HepG2 (cell line): ENCODE measurements around the gene IFNL1. TPM values are rescaled to one million over a fixed set of nuclear protein-coding genes. Genes with fewer than 3 reads are reported as not detected.

Source experiments
- CBFB ChIP-seq: sonication (generic); formaldehyde crosslinking; IDR thresholded peaks from 2 replicates; pipeline ENCODE4 v1.4.0; 2020; ENCODE audit warnings: missing genetic modification reagents
- DNMT3B ChIP-seq: conservative IDR thresholded peaks from 2 replicates; pipeline ENCODE4 v1.6.1; 2016; ENCODE audit warnings: missing biosample characterization, control low read depth
- ELF3 ChIP-seq: IDR thresholded peaks from 2 replicates; pipeline ENCODE4 v1.6.1; 2016; ENCODE audit warnings: missing genetic modification reagents, missing compliant biosample characterization
- FOSL2 ChIP-seq: sonication (generic); formaldehyde crosslinking; IDR thresholded peaks from 2 replicates; pipeline ENCODE4 v1.4.0; 2020; ENCODE audit warnings: missing genetic modification reagents
- HOXD1 ChIP-seq: sonication (generic); formaldehyde crosslinking; IDR thresholded peaks from 2 replicates; pipeline ENCODE4 v1.5.0; 2020; ENCODE audit warnings: missing genetic modification reagents
- KDM1A ChIP-seq: IDR thresholded peaks from 2 replicates; pipeline ENCODE4 v1.6.1; 2016; ENCODE audit warnings: missing compliant biosample characterization
- PHF5A ChIP-seq: IDR thresholded peaks from one replicate; pipeline ENCODE4 v1.6.1; 2018; ENCODE audit warnings: low read depth, missing genetic modification reagents; ENCODE audit not compliant: unreplicated experiment
- PLRG1 ChIP-seq: fragments of 450-650 bp; conservative IDR thresholded peaks from 2 replicates; pipeline ENCODE4 v1.6.1; 2016
- RFX1 ChIP-seq: fragments of 450-650 bp; IDR thresholded peaks from 2 replicates; pipeline ENCODE4 v1.6.1; 2017
- SALL1 ChIP-seq: sonication (generic); formaldehyde crosslinking; IDR thresholded peaks from 2 replicates; pipeline ENCODE4 v1.8.0; 2022; ENCODE audit warnings: mild to moderate bottlenecking, missing genetic modification reagents
- ZC3H13 ChIP-seq: sonication (generic); formaldehyde crosslinking; IDR thresholded peaks from 2 replicates; pipeline ENCODE4 v1.8.1; 2023; ENCODE audit warnings: mild to moderate bottlenecking, missing genetic modification reagents, moderate library complexity
- ZNF232 ChIP-seq: sonication (generic); formaldehyde crosslinking; IDR thresholded peaks from 2 replicates; pipeline ENCODE4 v1.4.0; 2020; ENCODE audit warnings: missing genetic modification reagents, borderline replicate concordance
- ZNF367 ChIP-seq: sonication (generic); formaldehyde crosslinking; IDR thresholded peaks from 2 replicates; pipeline ENCODE4 v1.4.0; 2020; ENCODE audit warnings: missing genetic modification reagents, borderline replicate concordance
- ZNF552 ChIP-seq: sonication (generic); formaldehyde crosslinking; IDR thresholded peaks from 2 replicates; pipeline ENCODE4 v1.9.0; 2022; ENCODE audit warnings: missing genetic modification reagents, mild to moderate bottlenecking, borderline replicate concordance
- ZNF639 ChIP-seq: conservative IDR thresholded peaks from 2 replicates; pipeline ENCODE4 v1.6.1; 2018; ENCODE audit warnings: missing genetic modification reagents
- ZSCAN12 ChIP-seq: sonication (generic); formaldehyde crosslinking; IDR thresholded peaks from 2 replicates; pipeline ENCODE4 v1.9.0; 2021; ENCODE audit warnings: mild to moderate bottlenecking, missing genetic modification reagents
- ZSCAN21 ChIP-seq: sonication (generic); formaldehyde crosslinking; IDR thresholded peaks from 2 replicates; pipeline ENCODE4 v1.8.0; 2022; ENCODE audit warnings: mild to moderate bottlenecking, missing genetic modification reagents, moderate library complexity, borderline replicate concordance
- polyA plus RNA-seq, 8 experiments: library from polyadenylated mRNA; depleted of rRNA in 3 of 8; stranded (reverse) in 7 of 8; unstranded in 1 of 8; fragments of >200 nt; fragmentation: Illumina TruSeq in 4 of 8; extraction: Trizol in 4 of 8; gene quantifications; 2 replicates each; pipeline versions ENCODE4 v1.2.1 to v1.2.3, GENCODE V29; 2011 to 2016; ENCODE audit warnings: low read depth in 4 of 8, missing spikeins in 1 of 8, mixed read lengths in 1 of 8; ENCODE audit not compliant: insufficient read depth in 1 of 8
- total RNA-seq, 5 experiments: library from RNA; depleted of rRNA; stranded (reverse); fragments of >200 nt; fragmentation: Illumina TruSeq; extraction: Trizol; gene quantifications; 2 replicates each; pipeline ENCODE4 v1.2.3, GENCODE V29; 2016; ENCODE audit warnings: low read depth in 1 of 5
- TF ChIP-seq, protein P1 (sequence below): sonication (generic); formaldehyde crosslinking; IDR thresholded peaks from 2 replicates; pipeline ENCODE4 v1.4.0; 2020; ENCODE audit warnings: missing genetic modification reagents, borderline replicate concordance
- TF ChIP-seq, protein P2 (sequence below): sonication (generic); formaldehyde crosslinking; IDR thresholded peaks from 2 replicates; pipeline ENCODE4 v1.5.1; 2020; ENCODE audit warnings: missing genetic modification reagents, mild to moderate bottlenecking, borderline replicate concordance
- TF ChIP-seq, protein P3 (sequence below): sonication (generic); formaldehyde crosslinking; IDR thresholded peaks from 2 replicates; pipeline ENCODE4 v1.4.0; 2020; ENCODE audit warnings: mild to moderate bottlenecking, low read depth, missing genetic modification reagents
- TF ChIP-seq, protein P4 (sequence below): sonication (generic); formaldehyde crosslinking; IDR thresholded peaks from 2 replicates; pipeline ENCODE4 v1.5.0; 2020; ENCODE audit warnings: missing genetic modification reagents

The IFNL1 gene
- total and polyA plus RNA-seq, 2 of the 13 experiments (the other 11 are each of a cell fraction or from before 2014, with no cell fraction given), result not detected

GRCh38 chr19:39341719-39342604, 45.8 kb downstream of the IFNL1 start, which contains the start of gene SAMD4B (continued):
- TF ChIP-seq, protein P1, sequence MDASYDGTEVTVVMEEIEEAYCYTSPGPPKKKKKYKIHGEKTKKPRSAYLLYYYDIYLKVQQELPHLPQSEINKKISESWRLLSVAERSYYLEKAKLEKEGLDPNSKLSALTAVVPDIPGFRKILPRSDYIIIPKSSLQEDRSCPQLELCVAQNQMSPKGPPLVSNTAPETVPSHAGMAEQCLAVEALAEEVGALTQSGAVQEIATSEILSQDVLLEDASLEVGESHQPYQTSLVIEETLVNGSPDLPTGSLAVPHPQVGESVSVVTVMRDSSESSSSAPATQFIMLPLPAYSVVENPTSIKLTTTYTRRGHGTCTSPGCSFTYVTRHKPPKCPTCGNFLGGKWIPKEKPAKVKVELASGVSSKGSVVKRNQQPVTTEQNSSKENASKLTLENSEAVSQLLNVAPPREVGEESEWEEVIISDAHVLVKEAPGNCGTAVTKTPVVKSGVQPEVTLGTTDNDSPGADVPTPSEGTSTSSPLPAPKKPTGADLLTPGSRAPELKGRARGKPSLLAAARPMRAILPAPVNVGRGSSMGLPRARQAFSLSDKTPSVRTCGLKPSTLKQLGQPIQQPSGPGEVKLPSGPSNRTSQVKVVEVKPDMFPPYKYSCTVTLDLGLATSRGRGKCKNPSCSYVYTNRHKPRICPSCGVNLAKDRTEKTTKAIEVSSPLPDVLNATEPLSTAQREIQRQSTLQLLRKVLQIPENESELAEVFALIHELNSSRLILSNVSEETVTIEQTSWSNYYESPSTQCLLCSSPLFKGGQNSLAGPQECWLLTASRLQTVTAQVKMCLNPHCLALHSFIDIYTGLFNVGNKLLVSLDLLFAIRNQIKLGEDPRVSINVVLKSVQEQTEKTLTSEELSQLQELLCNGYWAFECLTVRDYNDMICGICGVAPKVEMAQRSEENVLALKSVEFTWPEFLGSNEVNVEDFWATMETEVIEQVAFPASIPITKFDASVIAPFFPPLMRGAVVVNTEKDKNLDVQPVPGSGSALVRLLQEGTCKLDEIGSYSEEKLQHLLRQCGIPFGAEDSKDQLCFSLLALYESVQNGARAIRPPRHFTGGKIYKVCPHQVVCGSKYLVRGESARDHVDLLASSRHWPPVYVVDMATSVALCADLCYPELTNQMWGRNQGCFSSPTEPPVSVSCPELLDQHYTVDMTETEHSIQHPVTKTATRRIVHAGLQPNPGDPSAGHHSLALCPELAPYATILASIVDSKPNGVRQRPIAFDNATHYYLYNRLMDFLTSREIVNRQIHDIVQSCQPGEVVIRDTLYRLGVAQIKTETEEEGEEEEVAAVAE, result 0 out of 2 replicates have a peak, but pooled peaks have one; percentile 29
- TF ChIP-seq CBFB (CRISPR knock-in tag) (peak; percentile 63; the same call in 1 of the 2 replicates), PHF5A (peak; percentile 85), ELF3 (CRISPR knock-in tag) (peak; percentile 75), HOXD1 (CRISPR knock-in tag) (no peak), ZNF232 (CRISPR knock-in tag) (no peak), ZNF639 (CRISPR knock-in tag) (0 out of 2 replicates have a peak, but pooled peaks have one; percentile 30), FOSL2 (CRISPR knock-in tag) (no peak; the same call in 1 of the 2 replicates), ZSCAN12 (CRISPR knock-in tag) (no peak), SALL1 (CRISPR knock-in tag) (peak; percentile 83), DNMT3B (CRISPR knock-in tag) (no peak), RFX1 (peak; percentile 66), ZC3H13 (CRISPR knock-in tag) (no peak), ZNF367 (no peak), ZSCAN21 (peak; percentile 72; the same call in 1 of the 2 replicates), KDM1A (no peak), ZNF552 (no peak), PLRG1 (no peak)
- TF ChIP-seq, protein P2, sequence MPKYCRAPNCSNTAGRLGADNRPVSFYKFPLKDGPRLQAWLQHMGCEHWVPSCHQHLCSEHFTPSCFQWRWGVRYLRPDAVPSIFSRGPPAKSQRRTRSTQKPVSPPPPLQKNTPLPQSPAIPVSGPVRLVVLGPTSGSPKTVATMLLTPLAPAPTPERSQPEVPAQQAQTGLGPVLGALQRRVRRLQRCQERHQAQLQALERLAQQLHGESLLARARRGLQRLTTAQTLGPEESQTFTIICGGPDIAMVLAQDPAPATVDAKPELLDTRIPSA (CRISPR knock-in tag), result no peak
- TF ChIP-seq, protein P3, sequence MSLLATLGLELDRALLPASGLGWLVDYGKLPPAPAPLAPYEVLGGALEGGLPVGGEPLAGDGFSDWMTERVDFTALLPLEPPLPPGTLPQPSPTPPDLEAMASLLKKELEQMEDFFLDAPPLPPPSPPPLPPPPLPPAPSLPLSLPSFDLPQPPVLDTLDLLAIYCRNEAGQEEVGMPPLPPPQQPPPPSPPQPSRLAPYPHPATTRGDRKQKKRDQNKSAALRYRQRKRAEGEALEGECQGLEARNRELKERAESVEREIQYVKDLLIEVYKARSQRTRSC (CRISPR knock-in tag), result no peak
- TF ChIP-seq, protein P4, sequence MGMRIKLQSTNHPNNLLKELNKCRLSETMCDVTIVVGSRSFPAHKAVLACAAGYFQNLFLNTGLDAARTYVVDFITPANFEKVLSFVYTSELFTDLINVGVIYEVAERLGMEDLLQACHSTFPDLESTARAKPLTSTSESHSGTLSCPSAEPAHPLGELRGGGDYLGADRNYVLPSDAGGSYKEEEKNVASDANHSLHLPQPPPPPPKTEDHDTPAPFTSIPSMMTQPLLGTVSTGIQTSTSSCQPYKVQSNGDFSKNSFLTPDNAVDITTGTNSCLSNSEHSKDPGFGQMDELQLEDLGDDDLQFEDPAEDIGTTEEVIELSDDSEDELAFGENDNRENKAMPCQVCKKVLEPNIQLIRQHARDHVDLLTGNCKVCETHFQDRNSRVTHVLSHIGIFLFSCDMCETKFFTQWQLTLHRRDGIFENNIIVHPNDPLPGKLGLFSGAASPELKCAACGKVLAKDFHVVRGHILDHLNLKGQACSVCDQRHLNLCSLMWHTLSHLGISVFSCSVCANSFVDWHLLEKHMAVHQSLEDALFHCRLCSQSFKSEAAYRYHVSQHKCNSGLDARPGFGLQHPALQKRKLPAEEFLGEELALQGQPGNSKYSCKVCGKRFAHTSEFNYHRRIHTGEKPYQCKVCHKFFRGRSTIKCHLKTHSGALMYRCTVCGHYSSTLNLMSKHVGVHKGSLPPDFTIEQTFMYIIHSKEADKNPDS (CRISPR knock-in tag), result no peak
